Measurements from ENCODE around the gene SORCS2.

The SORCS2 gene

GRCh38 chr4:7384003-7384928, 191.9 kb downstream of the SORCS2 start:
- DNase-seq = no peak

DNA sequence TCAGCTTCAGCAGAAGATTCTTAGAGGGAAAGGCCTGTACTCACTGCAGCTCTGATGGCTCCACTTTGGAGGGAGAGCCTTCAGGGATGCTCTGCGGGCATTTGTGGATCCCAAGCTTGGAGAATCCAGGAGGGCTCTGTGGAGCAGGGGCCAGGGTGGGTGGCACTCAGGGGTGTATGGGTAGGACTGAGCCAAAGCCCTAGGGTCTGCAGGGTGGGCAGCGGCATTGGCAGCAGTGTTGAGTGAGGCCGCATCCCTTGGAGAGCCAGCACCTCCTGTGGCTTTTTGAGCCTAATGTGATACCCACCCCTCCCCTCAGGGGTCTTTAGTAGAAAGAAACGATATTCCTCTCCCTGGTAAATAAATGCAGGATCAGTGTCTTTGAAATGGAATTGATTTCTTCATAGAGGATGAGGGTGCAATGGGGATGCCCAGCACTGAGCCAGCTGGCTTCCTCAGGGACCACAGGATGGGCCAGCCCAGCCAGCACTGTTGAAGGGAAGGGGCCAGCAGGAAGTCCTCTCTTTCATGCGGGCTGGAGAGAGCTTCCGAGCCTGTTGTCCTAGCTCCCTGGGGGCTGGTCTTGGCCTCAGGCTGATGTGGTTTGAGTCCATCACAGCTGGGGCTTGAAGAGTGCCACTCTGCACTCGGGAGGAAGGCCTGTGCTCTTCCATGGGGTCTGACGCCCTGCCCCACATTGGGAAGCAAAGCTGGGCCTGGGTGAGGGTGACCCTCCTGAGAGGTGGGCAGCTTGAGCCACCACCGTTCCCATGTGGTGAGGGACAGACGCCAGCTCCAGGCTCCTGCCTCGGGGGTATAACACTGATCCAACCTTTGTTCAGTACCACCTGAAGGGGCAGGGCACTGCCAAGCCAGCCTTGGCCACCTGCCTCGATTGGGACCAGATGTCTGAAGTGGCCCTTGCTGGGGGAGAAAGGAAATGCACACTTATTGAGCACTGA, 192.9 kb downstream of the SORCS2 start:
- DNase-seq = no peak

GRCh38 chr4:7387925-7388324, 195.6 kb downstream of the SORCS2 start:
- DNase-seq = no peak

- no peak for DNase-seq
Measured at GRCh38 chr4:7388627-7389026, 196.3 kb downstream of the SORCS2 start.

GRCh38 chr4:7389101-7389701, 196.9 kb downstream of the SORCS2 start:
- no peak for DNase-seq

GRCh38 chr4:7389719-7390118, 197.4 kb downstream of the SORCS2 start:
- DNase-seq = no peak

- no peak for DNase-seq
Measured at GRCh38 chr4:7390336-7390735, 198.0 kb downstream of the SORCS2 start.

DNA sequence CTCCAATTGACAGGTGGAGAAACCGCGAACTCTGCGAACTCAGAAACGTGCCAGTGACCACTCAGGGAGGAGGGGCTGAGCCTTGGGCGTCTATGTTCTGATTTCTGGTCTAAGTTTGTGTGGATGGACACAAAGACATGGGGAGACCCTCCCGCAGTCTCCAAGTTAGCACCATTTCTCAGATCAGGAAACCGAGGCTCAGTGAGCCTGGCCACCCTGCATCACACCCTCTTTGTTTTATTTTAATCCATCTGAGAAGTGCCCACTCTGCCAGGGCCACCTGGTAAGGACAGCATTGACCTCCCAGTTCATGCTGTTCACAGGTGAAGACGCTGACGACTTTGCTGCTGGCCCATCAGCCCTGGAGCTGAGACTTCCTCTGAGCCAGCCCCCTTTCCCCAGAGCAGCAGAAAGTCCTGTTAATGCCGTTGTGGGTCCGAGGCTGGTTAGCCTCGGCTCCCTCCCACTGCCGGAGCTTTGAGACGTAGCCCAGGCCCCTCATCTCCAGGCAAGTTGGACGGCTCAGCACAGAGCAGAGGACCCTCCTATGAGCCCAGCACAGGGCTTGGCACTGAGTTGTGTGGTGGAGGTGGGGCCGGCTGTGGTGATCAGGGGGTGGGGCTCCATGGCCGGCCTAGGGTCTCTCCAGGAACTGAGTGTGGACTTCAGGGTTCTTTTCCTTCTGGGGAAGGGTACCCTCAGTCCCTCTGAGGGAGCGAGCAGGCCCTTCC, 198.7 kb downstream of the SORCS2 start:
- no peak for DNase-seq

DNA sequence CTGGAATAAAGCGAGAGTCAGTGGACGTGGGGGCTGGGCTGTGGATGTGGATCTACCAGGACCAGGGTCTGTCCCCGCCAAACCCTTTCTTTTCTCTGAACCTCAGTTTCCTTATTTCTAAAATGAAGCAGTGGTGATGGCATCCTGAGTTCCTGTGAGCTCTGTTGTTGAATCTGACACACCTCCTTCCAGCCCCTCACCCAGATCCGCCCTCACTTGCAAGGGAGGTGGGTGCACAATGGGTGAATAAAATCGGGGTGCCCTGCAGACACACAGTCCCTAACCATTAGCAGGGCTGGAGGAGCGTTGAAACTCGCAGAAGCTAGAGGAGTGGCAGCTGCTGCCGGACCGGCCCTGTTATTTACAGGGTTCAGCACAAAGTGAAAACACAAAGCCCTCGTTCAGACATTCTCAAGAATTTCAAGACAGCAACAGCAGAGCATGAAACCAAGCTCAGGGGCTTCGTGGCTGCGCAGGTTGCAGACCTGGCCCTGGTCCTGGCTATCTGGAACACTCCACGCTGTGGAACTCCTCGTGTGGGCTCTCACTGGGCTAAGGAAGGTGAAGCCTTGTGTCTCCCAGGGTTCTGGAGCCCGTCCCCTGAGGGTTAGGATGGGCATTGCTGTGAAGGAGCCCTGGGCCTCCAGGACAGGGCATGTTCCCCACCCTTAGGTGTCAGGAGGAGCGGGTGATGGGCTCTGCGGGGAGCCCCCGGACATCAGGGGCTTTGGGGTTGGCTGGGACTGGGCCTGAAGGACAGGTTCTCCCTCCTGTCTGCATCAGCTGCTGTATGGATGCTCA, 199.5 kb downstream of the SORCS2 start:
- DNase-seq = no peak

DNA sequence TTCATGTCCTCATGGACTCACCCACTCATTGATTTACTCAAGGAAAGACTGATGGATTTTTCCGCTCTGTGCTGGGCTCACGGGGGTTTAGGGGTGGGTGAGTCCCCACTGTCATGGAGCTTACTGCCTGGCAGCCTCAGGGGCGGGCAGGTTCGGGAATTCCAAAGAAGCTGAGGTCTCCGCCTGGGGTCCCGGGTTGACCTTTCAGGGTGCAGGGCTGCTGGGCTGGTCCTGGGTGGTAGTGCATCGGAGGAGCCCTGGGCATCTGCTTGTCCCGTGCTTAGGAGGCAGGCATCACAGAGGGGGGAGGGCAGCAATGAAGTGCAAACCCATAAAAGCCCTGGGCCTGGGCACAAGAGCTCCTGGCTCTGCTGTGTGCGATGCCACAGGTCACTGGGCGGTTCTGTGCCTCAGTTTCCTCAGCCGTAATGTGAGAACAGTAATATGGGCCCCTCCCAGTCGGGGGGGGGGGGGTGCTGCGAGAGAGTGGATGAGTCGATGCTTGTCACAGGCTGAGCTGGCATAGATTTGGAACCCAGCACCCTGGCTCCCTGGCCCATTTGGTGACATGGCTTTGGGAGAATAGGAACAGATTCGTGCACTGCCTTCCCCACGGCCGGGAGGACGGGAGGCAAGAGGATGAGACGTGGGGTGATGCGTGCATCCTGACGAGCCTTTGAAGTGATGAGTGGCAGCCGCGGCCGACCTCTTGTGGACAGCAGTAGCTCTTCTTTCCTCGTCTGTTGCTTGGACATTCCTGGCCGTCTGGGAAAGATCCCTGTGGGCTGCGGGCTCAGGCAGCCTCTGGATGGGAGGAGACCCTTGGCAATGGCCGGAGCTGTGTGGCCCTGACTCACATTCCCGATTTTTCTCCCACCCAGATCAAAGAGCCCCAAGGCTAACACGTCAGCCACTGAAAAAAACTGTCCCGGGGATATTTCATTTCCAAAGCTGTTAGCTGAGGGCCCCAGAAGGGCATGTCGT, 200.4 kb downstream of the SORCS2 start:
- no peak for DNase-seq

DNA sequence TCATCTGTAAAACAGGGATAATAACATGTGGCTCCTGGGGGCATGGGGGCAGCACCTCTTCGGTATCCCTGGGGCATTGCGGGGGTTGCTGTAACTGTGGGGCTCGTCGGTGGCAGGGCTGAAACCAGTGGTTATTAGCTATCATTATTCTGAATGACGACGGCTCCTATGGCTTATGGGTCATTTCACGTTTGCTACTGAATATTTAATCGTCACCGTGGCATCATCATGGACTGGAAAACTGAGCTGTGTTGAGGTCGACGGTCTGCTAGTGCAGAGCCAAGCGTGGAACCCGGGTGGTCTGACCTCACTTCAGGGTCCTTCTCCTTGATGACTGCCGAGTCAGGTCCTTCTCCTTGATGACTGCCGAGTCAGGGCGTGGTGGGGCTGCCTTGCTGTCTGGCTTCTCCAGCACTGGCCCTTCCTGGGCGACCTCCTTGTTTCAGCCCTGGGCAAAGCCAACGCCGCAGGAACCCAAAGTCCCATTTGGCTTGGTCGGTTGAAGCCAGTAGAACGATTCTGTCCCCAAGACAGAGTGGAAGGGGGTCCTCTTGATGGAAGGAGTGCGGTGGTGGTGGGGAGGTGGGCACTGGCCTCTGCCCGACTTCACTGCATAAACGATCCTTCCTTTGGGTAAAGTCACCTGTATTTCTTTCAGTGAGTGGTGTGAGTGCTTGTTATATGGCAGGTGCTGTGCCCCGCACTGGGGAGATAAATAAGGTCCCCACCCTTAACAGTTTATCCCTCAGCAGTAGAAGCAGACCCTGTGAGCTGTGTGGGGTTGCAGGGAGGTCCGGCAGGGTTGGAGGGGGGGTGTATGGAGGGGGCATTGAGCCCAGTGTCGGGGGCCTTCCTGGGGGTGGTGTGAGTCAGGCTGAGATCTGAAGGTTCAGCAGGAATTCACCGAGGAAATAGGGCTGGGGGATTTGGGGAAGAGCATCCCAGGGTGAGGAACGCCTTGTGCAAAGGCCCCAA, 201.6 kb downstream of the SORCS2 start:
- DNase-seq = no peak

GRCh38 chr4:7394681-7395451, 202.5 kb downstream of the SORCS2 start:
- no peak for DNase-seq

DNA sequence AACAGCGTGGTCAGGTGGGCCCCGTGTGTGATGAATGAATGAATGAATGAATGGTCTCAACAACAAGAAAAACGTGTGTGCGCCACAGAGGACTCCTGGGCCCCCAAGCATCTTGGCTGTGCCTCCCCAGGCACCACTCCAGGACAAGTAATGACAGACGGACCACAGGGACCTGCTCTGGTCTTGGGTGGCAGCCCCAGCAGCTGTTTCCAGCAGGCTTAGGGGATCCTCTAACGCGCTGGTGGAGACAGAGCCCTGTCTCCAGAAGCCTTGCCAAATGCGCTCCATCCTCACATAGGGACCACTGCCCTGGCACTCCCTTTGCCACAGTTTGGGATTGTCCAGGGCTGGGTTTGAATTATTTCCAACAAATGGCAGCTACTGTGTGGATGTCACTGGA, 203.3 kb downstream of the SORCS2 start:
- no peak for DNase-seq

DNA sequence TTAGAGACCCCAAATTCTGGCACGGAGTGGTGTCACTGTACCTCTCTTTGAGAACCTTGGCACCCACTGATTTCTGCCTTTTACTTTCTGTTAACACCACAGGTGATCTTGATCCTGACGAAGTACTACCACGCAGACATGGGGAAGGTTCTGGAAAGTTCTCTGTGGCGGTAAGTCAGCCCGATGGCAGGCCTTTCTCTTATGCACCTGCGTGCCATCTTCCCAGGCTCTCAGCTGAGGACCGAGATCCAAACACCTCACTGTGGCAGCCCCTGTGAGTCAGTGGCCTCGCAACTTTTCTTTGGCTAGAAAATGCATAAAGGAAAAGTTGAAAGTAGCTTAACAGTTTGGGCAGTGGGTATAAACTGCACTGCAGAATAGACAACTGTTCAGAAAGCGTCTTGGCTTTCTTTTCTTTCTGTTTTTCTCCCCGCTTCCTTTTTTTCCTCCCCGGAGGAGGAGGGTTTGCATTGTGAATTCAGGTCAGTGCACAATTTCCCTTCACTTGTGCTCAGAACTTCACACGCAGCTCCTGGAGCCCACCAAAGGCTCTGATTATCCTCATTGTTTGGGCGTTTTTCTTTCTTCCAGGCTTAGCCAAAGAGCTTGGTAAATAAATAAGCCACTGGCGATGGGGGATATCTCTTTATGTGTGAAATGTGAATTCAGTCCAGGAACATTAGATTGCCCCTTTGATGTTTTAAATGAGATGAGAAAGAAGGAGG, 204.0 kb downstream of the SORCS2 start:
- no peak for DNase-seq

GRCh38 chr4:7397206-7398103, 205.1 kb downstream of the SORCS2 start:
- no peak for DNase-seq

DNA sequence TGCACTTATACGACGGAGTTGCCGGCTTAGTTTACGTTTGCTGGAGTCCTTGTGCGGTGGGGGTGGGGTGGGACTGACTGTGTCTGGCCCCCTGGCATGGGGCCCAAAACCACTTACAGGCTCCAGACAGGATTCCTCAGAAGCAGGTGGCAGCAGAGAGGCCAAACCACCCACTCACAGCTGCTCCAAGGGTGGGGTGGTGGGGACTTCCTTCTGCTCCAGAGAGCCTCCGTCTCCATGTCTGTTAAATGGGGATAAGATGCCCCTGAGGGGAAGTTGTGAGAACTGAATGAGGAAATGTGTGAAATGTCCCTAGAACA, 205.7 kb downstream of the SORCS2 start:
- no peak for DNase-seq

Data from activated CD4-positive, alpha-beta T cell treated with anti-CD3 and anti-CD28 coated beads for 4 hours (primary cell).